Regular cardiac myocyte (primary cell): Measurements from ENCODE around the gene FAT4. TPM values are rescaled to one million over a fixed set of nuclear protein-coding genes. Genes with fewer than 3 reads are reported as not detected.

Experiments
- total RNA-seq: library from RNA; depleted of rRNA; stranded (reverse); fragments of >200 nt; gene quantifications from 2 replicates; pipeline ENCODE4 v1.2.3, GENCODE V29; 2014

FAT4 gene
- 4.4 and 11.6 TPM in 2 replicates for total RNA-seq

GRCh38 chr4:125314676-125315575, at the start of gene FAT4:
TSS of gene FAT4 (plus strand) at chr4:125314955. CDS start at chr4:125316412, 1,457 bp downstream.

